Sigmoid colon (tissue), 7 donors: Measurements from ENCODE around the gene PLK2. TPM values are rescaled to one million over a fixed set of nuclear protein-coding genes. Genes with fewer than 3 reads are reported as not detected.

ENCODE experiments used
- DNase-seq: peaks from one replicate; pipeline ENCODE4 v3.0.0-alpha.2; 2019
- H3K27ac ChIP-seq, 4 donors: fragments of 200-600 bp; sonication (generic); one replicate each; pipeline ENCODE4 v1.5.1; 2016 to 2019; ENCODE audit warnings: mild to moderate bottlenecking in 1 of 4
- H3K27me3 ChIP-seq, 3 donors: fragments of 200-600 bp; sonication (generic); one replicate each; pipeline ENCODE4 v1.5.1; 2019; ENCODE audit warnings: mild to moderate bottlenecking in 1 of 3
- H3K36me3 ChIP-seq, 4 donors: fragments of 200-600 bp; sonication (generic); one replicate each; pipeline ENCODE4 v1.5.1; 2016 to 2019
- H3K4me1 ChIP-seq, 4 donors: fragments of 200-600 bp; sonication (generic); one replicate each; pipeline ENCODE4 v1.5.1; 2017 to 2019
- H3K4me3 ChIP-seq, 4 donors: fragments of 200-600 bp; sonication (generic); one replicate each; pipeline ENCODE4 v1.5.1; 2017 to 2019; ENCODE audit warnings: mild to moderate bottlenecking in 2 of 4, moderate library complexity in 1 of 4
- H3K9me3 ChIP-seq, 4 donors: fragments of 200-600 bp in 3 of 4; sonication (generic) in 3 of 4; one replicate each; pipeline versions ENCODE4 v1.5.1 to v1.6.1; 2013 to 2019
- EP300 ChIP-seq, 4 donors: sonication (generic); formaldehyde crosslinking; IDR thresholded peaks; one replicate each; pipeline ENCODE4 v1.6.1; 2017; ENCODE audit warnings: antibody characterized with exemption in 4 of 4
- POLR2A ChIP-seq, 2 donors: fragments of 450-650 bp; IDR thresholded peaks; one replicate each; pipeline ENCODE4 v1.6.1; 2016; ENCODE audit warnings: antibody characterized with exemption in 2 of 2, mild to moderate bottlenecking in 2 of 2, moderate library complexity in 2 of 2
- POLR2AphosphoS5 ChIP-seq, 4 donors: sonication (generic); formaldehyde crosslinking; IDR thresholded peaks; one replicate each; pipeline ENCODE4 v1.6.1; 2017; ENCODE audit warnings: antibody characterized with exemption in 4 of 4
- WGBS, 2 donors: extraction: QIAGEN DNeasy Blood & Tissue Kit; methylation state at CpG; one replicate each; pipeline ENCODE4 v1.1.7; 2013; 5-methylcytosine and 5-hydroxymethylcytosine counted together
- intact Hi-C: fragments of 100-400 bp; cut with DNase I; formaldehyde crosslinking; loops from one replicate; pipeline ENCODE4 v1.15.1; 2023
- polyA plus RNA-seq, 3 donors: library from polyadenylated mRNA; stranded (reverse); fragments of 200-250 nt; gene quantifications; one replicate each; pipeline ENCODE4 v1.2.3, GENCODE V29; 2013
- total RNA-seq, 4 donors: library from RNA; depleted of rRNA; stranded (reverse); fragments of >200 nt; gene quantifications; one replicate each; pipeline ENCODE4 v1.1.0, GENCODE V29; 2016
- TF ChIP-seq, protein P1 (sequence below), 4 experiments: fragments of 450-650 bp in 3 of 4; fragments of 200-600 bp in 1 of 4; IDR thresholded peaks; one replicate each; pipeline ENCODE4 v1.5.1; 2016 to 2019; ENCODE audit warnings: antibody characterized with exemption in 4 of 4, mild to moderate bottlenecking in 3 of 4, moderate library complexity in 2 of 4
- donor health status: healthy with polysubstance abuse.
- donor health status: Bipolar disorder and iron deficiency.
- donor health status: healthy.

Gene PLK2
- total and polyA plus RNA-seq, 7 donors, result 6.4 to 46.3 (median 19.3) TPM

GRCh38 chr5:58410441-58410840 lies 49.4 kb downstream of the PLK2 start:
- intact Hi-C loops, result no loop called here
- no peaks in the 10 kb centered on the region for H3K4me1 ChIP-seq
- no peaks in the 10 kb centered on the region for H3K9me3 ChIP-seq
- no peak overlapping the region for H3K4me3 ChIP-seq
- TF ChIP-seq EP300 (IDR thresholded peaks at IDR 0.05) (no peak), POLR2A (IDR thresholded peaks at IDR 0.05) (no peak), POLR2AphosphoS5 (IDR thresholded peaks at IDR 0.05) (no peak)
- TF ChIP-seq, protein P1, sequence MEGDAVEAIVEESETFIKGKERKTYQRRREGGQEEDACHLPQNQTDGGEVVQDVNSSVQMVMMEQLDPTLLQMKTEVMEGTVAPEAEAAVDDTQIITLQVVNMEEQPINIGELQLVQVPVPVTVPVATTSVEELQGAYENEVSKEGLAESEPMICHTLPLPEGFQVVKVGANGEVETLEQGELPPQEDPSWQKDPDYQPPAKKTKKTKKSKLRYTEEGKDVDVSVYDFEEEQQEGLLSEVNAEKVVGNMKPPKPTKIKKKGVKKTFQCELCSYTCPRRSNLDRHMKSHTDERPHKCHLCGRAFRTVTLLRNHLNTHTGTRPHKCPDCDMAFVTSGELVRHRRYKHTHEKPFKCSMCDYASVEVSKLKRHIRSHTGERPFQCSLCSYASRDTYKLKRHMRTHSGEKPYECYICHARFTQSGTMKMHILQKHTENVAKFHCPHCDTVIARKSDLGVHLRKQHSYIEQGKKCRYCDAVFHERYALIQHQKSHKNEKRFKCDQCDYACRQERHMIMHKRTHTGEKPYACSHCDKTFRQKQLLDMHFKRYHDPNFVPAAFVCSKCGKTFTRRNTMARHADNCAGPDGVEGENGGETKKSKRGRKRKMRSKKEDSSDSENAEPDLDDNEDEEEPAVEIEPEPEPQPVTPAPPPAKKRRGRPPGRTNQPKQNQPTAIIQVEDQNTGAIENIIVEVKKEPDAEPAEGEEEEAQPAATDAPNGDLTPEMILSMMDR (IDR thresholded peaks at IDR 0.05), result no peak
- no peaks in the 10 kb centered on the region for H3K36me3 ChIP-seq
- WGBS, 2 donors, result 79 to 81% methylated on average over 2 of the region's 2 CpGs
- H3K27ac ChIP-seq, result no peak overlapping the region
- H3K27me3 ChIP-seq, result no peaks in the 10 kb centered on the region
- no peak for DNase-seq

GRCh38 chr5:58407042-58407719 lies 52.7 kb downstream of the PLK2 start:
- no peak overlapping the region for H3K27ac ChIP-seq
- DNase-seq, result no peak
- no peaks in the 10 kb centered on the region for H3K27me3 ChIP-seq
- no peak overlapping the region for H3K4me3 ChIP-seq
- WGBS, 2 donors, result 77 to 80% methylated on average over 1 of the region's 1 CpG
- H3K9me3 ChIP-seq, result no peaks in the 10 kb centered on the region
- no peaks in the 10 kb centered on the region for H3K4me1 ChIP-seq
- H3K36me3 ChIP-seq, result no peaks in the 10 kb centered on the region
- intact Hi-C loops, result no loop called here
- TF ChIP-seq, protein P1 (IDR thresholded peaks at IDR 0.05), result no peak
- TF ChIP-seq POLR2A (IDR thresholded peaks at IDR 0.05) (no peak), POLR2AphosphoS5 (IDR thresholded peaks at IDR 0.05) (no peak), EP300 (IDR thresholded peaks at IDR 0.05) (no peak)

DNA sequence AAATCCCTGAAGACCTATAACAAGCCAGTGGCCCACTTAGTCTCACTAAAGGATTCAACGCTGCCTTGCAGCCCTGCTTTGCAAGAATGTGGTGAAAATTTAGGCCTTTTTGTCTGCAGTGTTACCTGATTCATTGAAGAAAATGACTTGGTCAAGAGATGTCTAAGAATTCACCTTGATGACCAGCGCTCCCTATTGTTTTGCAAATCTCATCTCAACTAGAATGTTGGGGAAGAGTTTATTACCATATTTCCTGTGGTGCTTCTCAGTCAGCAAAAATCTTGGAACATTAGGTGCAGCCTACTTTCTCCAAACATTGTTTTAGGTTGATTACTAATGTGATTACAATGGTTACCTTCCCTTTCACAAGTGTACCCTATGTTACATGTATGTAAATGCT lies 53.5 kb downstream of the PLK2 start:
- 86 to 88% methylated on average over 2 of the region's 2 CpGs for WGBS, 2 donors
- no peak overlapping the region for H3K27ac ChIP-seq
- no peaks in the 10 kb centered on the region for H3K36me3 ChIP-seq
- H3K9me3 ChIP-seq, result no peaks in the 10 kb centered on the region
- H3K4me1 ChIP-seq, result no peaks in the 10 kb centered on the region
- TF ChIP-seq POLR2AphosphoS5 (IDR thresholded peaks at IDR 0.05) (no peak), EP300 (IDR thresholded peaks at IDR 0.05) (no peak), POLR2A (IDR thresholded peaks at IDR 0.05) (no peak)
- TF ChIP-seq, protein P1 (IDR thresholded peaks at IDR 0.05), result no peak
- H3K27me3 ChIP-seq, result no peaks in the 10 kb centered on the region
- intact Hi-C loops, result no loop called here
- no peak overlapping the region for H3K4me3 ChIP-seq
- no peak for DNase-seq

- DNase-seq, result no peak
- TF ChIP-seq EP300 (IDR thresholded peaks at IDR 0.05) (no peak), POLR2A (IDR thresholded peaks at IDR 0.05) (no peak), POLR2AphosphoS5 (IDR thresholded peaks at IDR 0.05) (no peak)
- TF ChIP-seq, protein P1 (IDR thresholded peaks at IDR 0.05), result no peak
- Histone ChIP-seq H3K27me3 (no peaks in the 10 kb centered on the region), H3K4me1 (no peaks in the 10 kb centered on the region), H3K36me3 (no peaks in the 10 kb centered on the region), H3K27ac (no peak overlapping the region), H3K4me3 (no peak overlapping the region), H3K9me3 (no peaks in the 10 kb centered on the region)
- 45 to 48% methylated on average over 2 of the region's 2 CpGs for WGBS, 2 donors
- intact Hi-C loops, result no loop called here
Observed at GRCh38 chr5:58405175-58405574, 54.7 kb downstream of the PLK2 start.

GRCh38 chr5:58404734-58405133 lies 55.2 kb downstream of the PLK2 start:
- WGBS, 2 donors, result 90 to 95% methylated on average over 3 of the region's 3 CpGs
- H3K27ac ChIP-seq, result no peak overlapping the region
- H3K27me3 ChIP-seq, result no peaks in the 10 kb centered on the region

More at GRCh38 chr5:58404734-58405133, 55.2 kb downstream of the PLK2 start:
- TF ChIP-seq POLR2A (IDR thresholded peaks at IDR 0.05), result no peak
- TF ChIP-seq, protein P1 (IDR thresholded peaks at IDR 0.05), result no peak
- no peak for TF ChIP-seq EP300 (IDR thresholded peaks at IDR 0.05)
- TF ChIP-seq POLR2AphosphoS5 (IDR thresholded peaks at IDR 0.05), result no peak
- intact Hi-C loops, result no loop called here
- Histone ChIP-seq H3K4me1 (no peaks in the 10 kb centered on the region), H3K4me3 (no peak overlapping the region), H3K9me3 (no peaks in the 10 kb centered on the region), H3K36me3 (no peaks in the 10 kb centered on the region)
- no peak for DNase-seq
